22Rv1 (cell line): ENCODE measurements around the gene PSMA8.

Experiments used
- ZFX ChIP-seq: fragments of 450-650 bp; IDR thresholded peaks from 2 replicates; pipeline ENCODE4 v1.6.1; 2017; ENCODE audit warnings: antibody characterized with exemption, borderline replicate concordance
- TF ChIP-seq, protein P1 (sequence below): fragments of 450-650 bp; IDR thresholded peaks from 2 replicates; pipeline ENCODE4 v1.5.1; 2017; ENCODE audit warnings: mild to moderate bottlenecking

DNA sequence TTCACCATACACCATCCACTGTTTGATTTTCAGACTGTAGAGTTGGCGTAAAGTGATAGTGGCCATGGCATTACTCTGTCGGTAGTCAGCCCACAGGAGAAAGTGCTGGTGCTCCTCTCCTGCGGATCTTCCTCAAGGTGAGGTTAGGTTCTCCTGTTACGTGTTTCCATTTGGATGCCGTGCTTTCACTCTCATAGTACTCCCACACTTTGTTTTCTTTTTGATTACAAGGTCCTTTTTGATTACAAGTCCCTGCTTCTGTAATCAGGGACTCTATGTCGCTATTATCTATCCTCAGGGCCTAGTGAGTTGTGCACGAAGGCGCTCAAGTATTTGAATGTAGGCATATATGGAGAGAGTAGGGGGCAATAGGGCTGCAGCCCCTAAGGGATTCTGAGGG is 96.8 kb downstream of the PSMA8 start:
- TF ChIP-seq, protein P1, sequence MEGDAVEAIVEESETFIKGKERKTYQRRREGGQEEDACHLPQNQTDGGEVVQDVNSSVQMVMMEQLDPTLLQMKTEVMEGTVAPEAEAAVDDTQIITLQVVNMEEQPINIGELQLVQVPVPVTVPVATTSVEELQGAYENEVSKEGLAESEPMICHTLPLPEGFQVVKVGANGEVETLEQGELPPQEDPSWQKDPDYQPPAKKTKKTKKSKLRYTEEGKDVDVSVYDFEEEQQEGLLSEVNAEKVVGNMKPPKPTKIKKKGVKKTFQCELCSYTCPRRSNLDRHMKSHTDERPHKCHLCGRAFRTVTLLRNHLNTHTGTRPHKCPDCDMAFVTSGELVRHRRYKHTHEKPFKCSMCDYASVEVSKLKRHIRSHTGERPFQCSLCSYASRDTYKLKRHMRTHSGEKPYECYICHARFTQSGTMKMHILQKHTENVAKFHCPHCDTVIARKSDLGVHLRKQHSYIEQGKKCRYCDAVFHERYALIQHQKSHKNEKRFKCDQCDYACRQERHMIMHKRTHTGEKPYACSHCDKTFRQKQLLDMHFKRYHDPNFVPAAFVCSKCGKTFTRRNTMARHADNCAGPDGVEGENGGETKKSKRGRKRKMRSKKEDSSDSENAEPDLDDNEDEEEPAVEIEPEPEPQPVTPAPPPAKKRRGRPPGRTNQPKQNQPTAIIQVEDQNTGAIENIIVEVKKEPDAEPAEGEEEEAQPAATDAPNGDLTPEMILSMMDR = no peak
- TF ChIP-seq ZFX = no peak
